ENCODE measurements around the gene ZC2HC1C.

The ZC2HC1C gene

DNA sequence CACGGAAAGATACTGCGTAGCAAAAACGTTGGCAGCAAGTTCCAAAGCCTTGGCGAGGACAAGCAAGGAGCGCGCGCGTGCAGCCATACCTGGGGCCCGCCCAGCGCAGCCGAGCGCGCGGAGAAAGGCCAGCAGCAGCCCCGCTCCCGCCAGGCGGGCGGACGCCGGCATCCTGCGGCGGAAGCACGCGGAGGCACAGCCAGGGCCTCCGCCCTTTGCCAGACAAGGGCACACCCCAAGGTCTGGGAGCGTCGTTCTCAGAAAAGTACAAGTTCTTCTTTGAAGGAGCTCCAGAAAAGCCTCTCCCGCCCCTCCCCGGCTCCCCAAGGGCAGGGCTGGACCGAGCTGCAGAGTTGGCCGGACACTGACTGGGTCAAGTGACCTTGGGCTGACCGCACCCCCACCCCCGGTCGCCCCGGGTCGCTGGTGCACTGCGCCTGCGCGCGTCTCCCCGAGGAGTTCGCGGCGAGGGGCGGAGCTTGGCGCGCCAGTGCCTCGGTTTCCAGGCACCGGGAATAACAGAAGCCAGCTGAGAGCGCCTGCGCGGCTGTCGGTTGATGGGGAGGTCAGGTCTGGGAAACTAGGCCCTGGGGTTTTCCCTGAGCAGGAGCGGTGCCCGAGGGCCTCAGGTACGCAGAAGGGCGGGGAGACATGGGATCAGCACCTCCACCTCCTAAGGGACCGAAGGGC is at the start of gene ZC2HC1C:
Gene ZC2HC1C, plus strand, starts transcription at position 521 of the 690 bp plus-strand sequence. CDS start 933 bp downstream, outside the sequence.
- peak; percentile 73 to 81 for DNase-seq

GRCh38 chr14:75022655-75023054 is 46.8 kb upstream of the ZC2HC1C start:
- peak; percentile 16 to 64 for DNase-seq

DNA sequence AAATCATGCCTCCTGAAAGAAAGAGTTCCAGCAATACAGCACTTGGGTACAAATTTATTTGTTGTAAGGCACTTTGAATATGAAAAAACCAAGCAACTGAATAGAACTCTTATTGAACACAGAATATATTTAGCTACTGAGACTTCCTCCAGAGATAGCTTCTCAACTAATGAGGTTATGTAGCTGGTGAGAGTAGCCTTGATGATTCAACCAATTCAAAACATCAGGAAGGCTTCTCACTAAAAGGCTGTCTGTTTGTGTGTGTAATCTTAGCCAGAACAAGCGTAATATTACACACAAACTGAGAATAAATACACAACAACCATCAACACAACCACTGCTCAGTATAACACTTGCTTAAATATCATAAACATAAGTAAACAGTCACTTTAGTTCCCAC is 46.3 kb upstream of the ZC2HC1C start:
- no peak for DNase-seq

GRCh38 chr14:75025082-75025481 is 44.4 kb upstream of the ZC2HC1C start:
- no peak for DNase-seq

DNA sequence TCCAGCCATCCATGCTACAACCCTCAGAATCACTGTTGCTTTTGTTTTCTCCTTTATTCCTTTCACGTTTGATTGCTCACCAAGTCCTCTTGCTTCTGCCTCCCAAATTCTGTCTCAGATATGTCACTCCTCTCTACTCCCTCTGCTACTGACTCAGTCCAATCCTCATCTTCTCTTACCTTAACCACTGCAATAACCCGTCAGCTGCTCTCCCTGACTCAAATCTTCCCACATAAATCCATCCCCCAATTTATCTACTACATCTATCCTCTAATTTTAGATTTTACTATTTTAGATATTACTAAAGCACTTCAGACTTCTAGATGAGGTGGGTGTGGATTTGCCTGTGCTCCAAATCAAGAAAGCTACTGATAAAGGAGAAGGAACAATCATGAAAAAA is 43.6 kb upstream of the ZC2HC1C start:
- DNase-seq: no peak

DNA sequence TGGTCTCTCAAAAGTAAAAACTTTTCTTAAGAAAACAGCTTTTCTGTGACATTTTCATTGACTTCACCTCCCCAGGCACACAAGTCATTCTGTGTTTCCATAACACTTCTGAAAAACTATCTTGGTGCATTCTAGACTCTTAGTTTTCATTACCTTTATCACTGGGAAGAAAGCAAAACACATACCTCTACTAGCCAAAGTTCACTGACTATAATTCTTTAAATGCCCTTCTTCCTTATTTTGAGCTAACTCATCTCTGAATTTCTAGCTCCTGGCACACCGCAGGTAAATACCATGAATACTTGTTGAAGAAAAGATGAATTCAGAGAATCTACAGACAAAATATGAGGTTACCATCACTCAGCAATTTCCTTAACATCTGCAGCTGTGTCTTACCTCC is 39.3 kb upstream of the ZC2HC1C start:
- no peak for DNase-seq

DNA sequence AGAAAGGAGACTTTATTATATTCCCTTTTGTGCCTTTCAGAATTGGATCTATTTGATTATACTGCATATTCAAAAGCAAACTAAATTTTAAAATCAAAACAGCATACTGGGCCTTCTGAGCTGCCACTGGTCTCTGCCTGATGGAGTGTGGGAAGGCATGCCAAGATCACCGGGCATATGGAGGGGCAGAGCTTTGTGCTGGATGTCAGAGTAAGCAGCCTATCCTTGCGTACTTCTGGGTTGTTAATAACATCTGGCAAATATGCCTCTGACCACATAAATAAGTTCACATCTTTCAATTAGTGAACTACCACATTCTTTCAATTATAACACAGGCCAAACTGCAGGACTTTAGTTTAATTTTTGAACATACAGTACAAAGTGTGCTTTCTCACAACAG is 36.5 kb upstream of the ZC2HC1C start:
- no peak for DNase-seq

DNA sequence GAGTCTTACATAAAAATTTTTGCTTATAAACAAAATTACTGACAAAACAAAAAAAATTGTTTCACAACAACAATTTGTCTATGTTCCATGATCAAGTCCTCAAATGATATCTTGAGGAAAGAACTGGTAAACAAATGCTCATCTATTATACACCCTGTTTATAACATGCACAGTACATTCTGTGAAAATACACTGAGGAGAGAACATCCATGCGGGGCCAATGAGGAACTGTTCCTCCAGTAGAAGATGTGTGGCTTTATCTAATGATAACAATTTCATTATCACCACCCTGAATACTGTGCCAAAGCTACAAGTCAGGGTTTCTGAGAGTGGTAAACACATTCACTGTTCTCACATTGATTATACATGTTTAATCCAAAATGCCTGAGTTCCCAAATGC is 28.9 kb upstream of the ZC2HC1C start:
- DNase-seq: no peak

DNA sequence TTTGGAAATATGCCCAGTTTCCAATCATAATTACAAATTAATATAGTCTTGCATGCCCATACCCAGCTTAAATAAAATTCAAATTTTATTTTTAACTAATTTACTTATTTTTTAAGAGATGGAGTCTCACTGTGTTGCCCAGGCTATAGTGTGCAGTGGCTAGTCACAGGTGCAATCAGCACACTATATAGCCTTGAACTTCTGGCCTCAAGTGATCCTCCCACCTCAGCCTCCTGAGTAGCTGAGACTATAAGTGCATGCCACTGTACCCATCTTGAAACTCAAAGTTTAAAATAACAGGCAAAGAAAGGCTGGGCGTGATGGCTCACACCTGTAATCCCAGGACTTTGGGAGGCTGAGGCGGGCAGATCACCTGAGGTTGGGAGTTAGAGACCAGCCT is 28.5 kb upstream of the ZC2HC1C start:
- no peak for DNase-seq

DNA sequence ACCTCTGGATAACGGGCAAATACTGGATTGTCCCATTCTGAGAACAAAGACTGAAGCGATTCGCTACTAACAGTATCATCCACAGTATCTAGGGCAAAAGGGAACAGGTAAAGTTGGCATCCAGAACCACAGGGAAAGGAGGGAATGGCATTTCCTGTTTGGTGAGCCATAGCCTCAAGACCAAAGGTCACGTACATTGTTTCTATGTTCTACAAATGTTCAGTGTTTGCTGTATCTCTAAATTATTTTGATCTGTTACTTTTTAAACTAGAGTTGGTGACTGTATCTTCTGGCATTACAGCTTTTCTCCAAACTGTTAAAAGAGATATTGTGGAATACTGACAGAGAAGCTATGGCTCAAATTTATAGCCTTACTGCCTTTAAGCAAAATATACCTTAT is 27.8 kb upstream of the ZC2HC1C start:
- DNase-seq: no peak

- DNase-seq: peak; percentile 34 to 52
Measured at GRCh38 chr14:75042035-75042434, 27.4 kb upstream of the ZC2HC1C start.

DNA sequence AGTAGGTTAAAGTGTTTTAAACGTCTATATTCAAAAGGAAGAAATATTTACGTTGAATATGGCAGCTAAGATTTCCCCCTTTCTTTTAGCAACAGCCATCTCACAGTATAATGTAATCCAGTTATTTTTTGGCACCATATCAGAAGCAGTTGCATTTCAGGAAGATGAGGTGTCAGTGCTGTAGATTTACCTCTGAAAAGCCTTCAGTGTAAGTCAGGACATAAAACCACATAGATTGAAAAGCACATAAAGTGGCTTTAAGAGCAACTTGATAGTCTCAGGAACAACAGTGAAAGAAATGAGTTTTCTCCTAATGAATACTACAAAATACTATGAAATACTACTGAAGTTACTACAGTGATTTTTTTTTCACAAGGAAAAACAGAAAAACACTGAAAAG is 25.1 kb upstream of the ZC2HC1C start:
- DNase-seq: peak; percentile 33 to 75

DNA sequence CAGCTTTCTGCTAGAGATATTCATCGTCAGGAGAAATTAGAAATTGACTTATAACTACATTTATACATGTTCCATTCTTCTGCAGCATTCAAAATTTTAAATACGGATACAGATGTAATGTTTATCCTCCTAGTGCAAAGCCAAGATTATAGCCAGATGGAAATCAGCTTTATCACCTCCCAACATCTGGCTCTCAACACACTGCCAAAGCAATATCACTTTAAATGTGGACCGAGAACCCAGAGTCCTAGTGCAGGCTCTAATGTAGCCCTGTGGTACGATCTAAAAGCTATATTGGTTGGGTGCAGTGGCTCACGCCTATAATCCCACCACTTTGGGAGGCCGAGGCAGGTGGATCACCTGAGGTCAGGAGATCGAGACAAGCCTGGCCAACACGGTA is 24.7 kb upstream of the ZC2HC1C start:
- DNase-seq: peak; percentile 48 to 70

DNA sequence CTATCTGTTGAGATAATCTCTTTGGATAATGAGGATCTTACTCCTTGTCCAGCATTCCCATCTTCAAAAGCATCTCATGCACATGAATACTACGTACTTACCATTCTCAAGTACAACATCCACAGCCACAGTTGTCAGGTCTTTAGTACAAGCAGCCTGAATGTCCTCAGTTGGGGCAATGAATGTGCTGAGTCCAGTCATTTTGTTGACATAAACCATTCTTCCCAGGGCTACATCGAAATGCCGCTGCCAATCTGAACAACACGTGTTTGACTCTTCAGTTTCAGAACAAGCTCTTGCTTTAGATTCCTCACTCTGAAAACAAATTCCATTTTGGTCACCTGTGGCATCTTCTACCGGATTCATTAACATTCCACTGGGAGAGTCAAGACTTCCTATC is 23.2 kb upstream of the ZC2HC1C start:
- peak in 1 of 2 experiments; percentile 38 for DNase-seq

DNA sequence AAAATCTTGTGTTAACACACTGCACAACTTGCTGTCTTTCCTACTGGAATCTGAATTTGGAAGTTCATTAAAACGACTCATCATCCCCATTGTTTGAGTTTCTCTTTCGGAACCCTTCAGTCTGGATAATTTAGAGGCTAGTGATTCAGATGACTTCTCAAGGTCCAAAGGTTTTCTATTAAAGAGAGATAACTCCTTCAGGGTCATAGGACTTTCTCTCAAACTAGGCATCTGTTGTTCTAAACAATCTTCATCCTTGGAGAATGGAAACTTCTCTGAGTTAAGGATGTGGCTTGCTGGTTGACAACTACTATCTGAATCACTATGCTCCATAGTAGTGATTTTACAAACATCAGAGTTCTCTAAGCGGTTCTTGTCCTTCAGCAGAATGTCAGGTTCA is 22.5 kb upstream of the ZC2HC1C start:
- DNase-seq: no peak

GRCh38 chr14:75047506-75047905 is 21.9 kb upstream of the ZC2HC1C start:
- no peak for DNase-seq

GRCh38 chr14:75048101-75048500 is 21.3 kb upstream of the ZC2HC1C start:
- DNase-seq: no peak

DNA sequence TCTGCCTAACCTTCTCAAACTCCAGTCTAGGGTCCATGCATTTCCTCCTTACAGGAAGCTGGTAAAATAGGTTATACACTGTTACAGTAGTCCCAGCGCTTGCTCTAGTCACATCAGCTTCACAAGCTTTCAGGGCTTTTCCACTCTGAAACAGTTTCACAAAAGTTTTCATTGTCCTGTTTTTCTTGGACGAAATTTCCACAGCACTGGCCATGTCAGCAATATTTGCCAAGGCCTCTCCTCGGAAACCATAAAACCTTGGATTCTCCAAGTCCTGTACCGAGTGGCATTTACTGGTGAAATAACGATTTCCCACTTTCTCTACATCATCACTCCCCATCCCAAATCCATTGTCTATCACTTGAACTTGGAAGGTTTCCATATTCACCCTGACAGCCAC is 20.3 kb upstream of the ZC2HC1C start:
- DNase-seq: no peak

GRCh38 chr14:75049731-75050201 is 19.7 kb upstream of the ZC2HC1C start:
- no peak for DNase-seq

- peak; percentile 89 to 95 for DNase-seq
Measured at GRCh38 chr14:75050852-75051555, 18.4 kb upstream of the ZC2HC1C start, which contains the start of gene MLH3. Gene MLH3, minus strand, starts transcription at chr14:75051467. Its CDS starts 1,812 bp downstream, at chr14:75049655.

- DNase-seq: no peak
Measured at GRCh38 chr14:75051556-75051899, 17.9 kb upstream of the ZC2HC1C start.

- peak in 1 of 2 experiments; percentile 29 for DNase-seq
Measured at GRCh38 chr14:75053396-75054291, 15.8 kb upstream of the ZC2HC1C start.

GRCh38 chr14:75054421-75054820 is 15.0 kb upstream of the ZC2HC1C start:
- no peak for DNase-seq

Data from NCI-H524 (cell line).